Measurements from ENCODE around the gene SNUPN.

SNUPN gene

GRCh38 chr15:75625542-75626347 lies at the start of gene SNUPN:
SNUPN (minus strand) TSS chr15:75625725; CDS start chr15:75621051, 4,674 bp downstream.
- DNase-seq = peak; percentile 19

GRCh38 chr15:75674366-75674765 lies 48.8 kb upstream of the SNUPN start:
- DNase-seq = no peak

GRCh38 chr15:75673426-75674235 lies 48.1 kb upstream of the SNUPN start:
- no peak for DNase-seq

GRCh38 chr15:75672646-75673425 lies 47.3 kb upstream of the SNUPN start:
- no peak for DNase-seq

GRCh38 chr15:75671730-75672602 lies 46.4 kb upstream of the SNUPN start:
- no peak for DNase-seq

GRCh38 chr15:75669879-75670212 lies 44.3 kb upstream of the SNUPN start:
- DNase-seq = no peak

GRCh38 chr15:75669191-75669878 lies 43.8 kb upstream of the SNUPN start:
- no peak for DNase-seq

GRCh38 chr15:75666823-75667501 lies 41.4 kb upstream of the SNUPN start:
- DNase-seq = no peak

GRCh38 chr15:75663931-75664421 lies 38.5 kb upstream of the SNUPN start:
- peak; percentile 16 for DNase-seq

GRCh38 chr15:75662823-75663519 lies 37.4 kb upstream of the SNUPN start:
- no peak for DNase-seq

GRCh38 chr15:75661756-75662140 lies 36.2 kb upstream of the SNUPN start:
- no peak for DNase-seq

- DNase-seq = no peak
Observed at GRCh38 chr15:75661100-75661755, 35.7 kb upstream of the SNUPN start.

- no peak for DNase-seq
Observed at GRCh38 chr15:75659928-75660645, 34.6 kb upstream of the SNUPN start.

GRCh38 chr15:75659141-75659771 lies 33.7 kb upstream of the SNUPN start:
- no peak for DNase-seq

GRCh38 chr15:75656813-75657212 lies 31.3 kb upstream of the SNUPN start:
- DNase-seq = no peak

- DNase-seq = no peak
Observed at GRCh38 chr15:75656331-75656730, 30.8 kb upstream of the SNUPN start.

- peak; percentile 43 for DNase-seq
Observed at GRCh38 chr15:75655931-75656330, 30.4 kb upstream of the SNUPN start.

- DNase-seq = no peak
Observed at GRCh38 chr15:75654201-75654907, 28.8 kb upstream of the SNUPN start.

All from NCI-H510A treated with DMSO at 0.1 percent for 48 hours (cell line).